H1 (cell line): ENCODE data around the gene PATJ. TPM values are rescaled to one million over a fixed set of nuclear protein-coding genes. Genes with fewer than 3 reads are reported as not detected.

Experiments
- CTCF ChIA-PET: fragments of 300-600 bp; sonication (Branson Sonifier 250); formaldehyde crosslinking; loops from one replicate; lab custom pipeline; 2021; ENCODE audit not compliant: partially characterized antibody; lab: Charles Lee
- POLR2A ChIA-PET: fragments of 300-600 bp; sonication (Branson Sonifier 250); formaldehyde crosslinking; loops from one replicate; lab custom pipeline; 2021; ENCODE audit warnings: inconsistent platforms; ENCODE audit not compliant: partially characterized antibody; lab: Charles Lee
- DNase-seq, 2 experiments: peaks; one replicate each; pipeline versions ENCODE4 v3.0.0 to v3.0.0-alpha.2; 2010 to 2022; ENCODE audit warnings: low spot score in 2 of 2, low read depth in 1 of 2, mixed read lengths in 1 of 2
- FAIRE-seq: peaks from 2 replicates; lab custom pipeline; 2011; peaks lifted over from hg19 to GRCh38; lab: Jason Lieb, UNC
- H2AFZ ChIP-seq: 2 replicates; pipeline ENCODE4 v1.8.1; 2012; ENCODE audit warnings: low read length, inconsistent platforms
- H2AK5ac ChIP-seq: 2 replicates; pipeline ENCODE4 v1.6.1; 2013; ENCODE audit warnings: low read depth, low read length
- H2BK120ac ChIP-seq: replicated peaks from 2 replicates; pipeline ENCODE3; 2013; ENCODE audit warnings: low read depth, low read length, inconsistent platforms
- H2BK12ac ChIP-seq: 2 replicates; pipeline ENCODE4 v1.6.1; 2013; ENCODE audit warnings: low read depth, low read length
- H2BK15ac ChIP-seq: 2 replicates; pipeline ENCODE4 v1.6.1; 2013; ENCODE audit warnings: low read length
- H2BK20ac ChIP-seq: 2 replicates; pipeline ENCODE4 v1.6.1; 2013; ENCODE audit warnings: low read length
- H2BK5ac ChIP-seq: 2 replicates; pipeline ENCODE4 v1.6.1; 2013; ENCODE audit warnings: low read depth, low read length
- H3K14ac ChIP-seq: 2 replicates; pipeline ENCODE4 v1.6.1; 2013; ENCODE audit warnings: inconsistent platforms; ENCODE audit not compliant: insufficient read length
- H3K18ac ChIP-seq: 2 replicates; pipeline ENCODE4 v1.6.1; 2013; ENCODE audit warnings: low read length; ENCODE audit errors: extremely low read depth
- H3K23ac ChIP-seq: 2 replicates; pipeline ENCODE4 v1.6.1; 2013; ENCODE audit warnings: inconsistent platforms; ENCODE audit not compliant: insufficient read length
- H3K23me2 ChIP-seq: 2 replicates; pipeline ENCODE4 v1.6.1; 2013; ENCODE audit warnings: low read depth, low read length
- H3K27ac ChIP-seq: 2 replicates; pipeline ENCODE4 v1.6.1; 2011; ENCODE audit warnings: low read depth, low read length, inconsistent platforms
- H3K27me3 ChIP-seq, 4 experiments: replicated peaks in 1 of 4; 1 replicate in 1 of 4; 2 replicates in 3 of 4; pipeline versions ENCODE4 v1.6.1 to v1.8.1; 2011 to 2013; ENCODE audit warnings: low read length in 3 of 4, mild to moderate bottlenecking in 3 of 4, inconsistent platforms in 2 of 4, mixed read lengths in 2 of 4, moderate library complexity in 1 of 4; ENCODE audit not compliant: control insufficient read depth in 3 of 4, insufficient read depth in 3 of 4; ENCODE audit errors: extremely low read depth in 1 of 4
- H3K36me3 ChIP-seq, 4 experiments: 2 replicates each; pipeline versions ENCODE4 v1.6.1 to v1.8.1; 2011 to 2013; ENCODE audit warnings: mild to moderate bottlenecking in 4 of 4, low read length in 3 of 4, moderate library complexity in 2 of 4, control low read depth in 1 of 4, inconsistent platforms in 1 of 4; ENCODE audit not compliant: insufficient read depth in 4 of 4, control insufficient read depth in 2 of 4
- H3K4ac ChIP-seq: replicated peaks from 2 replicates; pipeline ENCODE3; 2013; ENCODE audit warnings: low read length, low read depth, mixed read lengths, inconsistent platforms; ENCODE audit not compliant: insufficient read length
- H3K4me1 ChIP-seq, 4 experiments: replicated peaks in 1 of 4; 1 replicate in 1 of 4; 2 replicates in 3 of 4; pipeline versions ENCODE4 v1.6.1 to v1.8.1; 2011 to 2013; ENCODE audit warnings: low read length in 3 of 4, inconsistent platforms in 2 of 4, mixed read lengths in 1 of 4; ENCODE audit not compliant: insufficient read depth in 4 of 4, control insufficient read depth in 3 of 4
- H3K4me2 ChIP-seq, 2 experiments: 2 replicates each; pipeline versions ENCODE4 v1.6.1 to v1.8.1; 2011 to 2013; ENCODE audit warnings: low read depth in 2 of 2, low read length in 2 of 2, control low read depth in 1 of 2, inconsistent platforms in 1 of 2, mild to moderate bottlenecking in 1 of 2; ENCODE audit not compliant: insufficient read depth in 1 of 2
- H3K4me3 ChIP-seq, 4 experiments: fragments of 200-600, 300-600 bp in 1 of 4; sonication (generic), shearing (Covaris generic), sonication (Bioruptor Twin) in 1 of 4; 2 replicates each; pipeline versions ENCODE4 v1.5.1 to v1.8.1; 2011 to 2016; ENCODE audit warnings: low read length in 4 of 4, low read depth in 3 of 4, control low read depth in 2 of 4, inconsistent platforms in 2 of 4, mild to moderate bottlenecking in 2 of 4, mixed read lengths in 1 of 4, moderate library complexity in 1 of 4; ENCODE audit not compliant: insufficient read depth in 2 of 4; ENCODE audit errors: extremely low read depth in 1 of 4
- H3K56ac ChIP-seq: replicated peaks from 2 replicates; pipeline ENCODE3; 2013; ENCODE audit warnings: low read depth, mild to moderate bottlenecking, mixed read lengths, low read length, inconsistent platforms; ENCODE audit not compliant: insufficient read length
- H3K79me1 ChIP-seq: 2 replicates; pipeline ENCODE4 v1.6.1; 2013; ENCODE audit warnings: low read depth, low read length, control low read depth
- H3K79me2 ChIP-seq, 2 experiments: 2 replicates each; pipeline versions ENCODE4 v1.6.1 to v1.8.1; 2012 to 2013; ENCODE audit warnings: low read length in 2 of 2, mild to moderate bottlenecking in 2 of 2, inconsistent platforms in 1 of 2; ENCODE audit not compliant: insufficient read depth in 2 of 2, control insufficient read depth in 1 of 2
- H3K9ac ChIP-seq, 4 experiments: replicated peaks in 1 of 4; 1 replicate in 1 of 4; 2 replicates in 3 of 4; pipeline versions ENCODE4 v1.6.1 to v1.8.1; 2011 to 2013; ENCODE audit warnings: low read depth in 3 of 4, low read length in 3 of 4, control low read depth in 2 of 4, mild to moderate bottlenecking in 2 of 4, moderate library complexity in 2 of 4, inconsistent platforms in 1 of 4; ENCODE audit errors: extremely low read depth in 1 of 4
- H3K9me3 ChIP-seq, 2 experiments: 2 replicates each; pipeline versions ENCODE4 v1.6.1 to v1.8.1; 2012 to 2013; ENCODE audit warnings: mild to moderate bottlenecking in 2 of 2, moderate library complexity in 2 of 2, control low read depth in 1 of 2, inconsistent platforms in 1 of 2, low read depth in 1 of 2, low read length in 1 of 2, mixed read lengths in 1 of 2; ENCODE audit not compliant: insufficient read depth in 2 of 2
- H4K20me1 ChIP-seq, 2 experiments: replicated peaks in 1 of 2; 2 replicates each; pipeline versions ENCODE3 to v1.8.1; 2011 to 2013; ENCODE audit warnings: inconsistent platforms in 2 of 2, low read length in 2 of 2, mild to moderate bottlenecking in 1 of 2; ENCODE audit not compliant: insufficient read depth in 2 of 2, control insufficient read depth in 1 of 2
- H4K5ac ChIP-seq: 2 replicates; pipeline ENCODE4 v1.6.1; 2013; ENCODE audit warnings: low read length, low read depth, mixed read lengths, inconsistent platforms; ENCODE audit not compliant: insufficient read length
- H4K8ac ChIP-seq: 2 replicates; pipeline ENCODE4 v1.8.0; 2013; ENCODE audit warnings: mild to moderate bottlenecking, moderate library complexity, low read length, inconsistent platforms; ENCODE audit not compliant: insufficient read depth; ENCODE audit errors: extremely low read depth
- H4K91ac ChIP-seq: replicated peaks from 2 replicates; pipeline ENCODE3; 2013; ENCODE audit warnings: low read length, mixed read lengths, inconsistent platforms; ENCODE audit not compliant: insufficient read length
- SIX5 ChIP-seq: IDR thresholded peaks from 2 replicates; pipeline ENCODE4 v1.6.1; 2011; ENCODE audit warnings: mild to moderate bottlenecking, low read depth, low read length
- TAF7 ChIP-seq: optimal IDR thresholded peaks from 2 replicates; pipeline ENCODE3; 2011; ENCODE audit warnings: low read depth, mild to moderate bottlenecking, inconsistent platforms, low read length, moderate library complexity, borderline replicate concordance
- TCF12 ChIP-seq: IDR thresholded peaks from 2 replicates; pipeline ENCODE4 v1.6.1; 2011; ENCODE audit warnings: low read depth, mild to moderate bottlenecking, low read length
- WGBS, 2 experiments: shearing (Covaris generic) in 1 of 2; methylation state at CpG; one replicate each; pipeline versions ENCODE4 v1.1.6 to v1.1.7; 2013 to 2015; ENCODE audit warnings: low lambda C conversion rate in 2 of 2, mixed read lengths in 2 of 2, inconsistent platforms in 1 of 2, low coverage in 1 of 2, missing lambda C conversion rate in 1 of 2; ENCODE audit not compliant: insufficient replicate concordance in 2 of 2, insufficient coverage in 1 of 2, insufficient read length in 1 of 2; ENCODE audit errors: extremely low coverage in 1 of 2, missing lambda C conversion rate in 1 of 2; 5-methylcytosine and 5-hydroxymethylcytosine counted together
- polyA plus RNA-seq, 7 experiments: library from polyadenylated mRNA; depleted of rRNA in 3 of 7; stranded (reverse) in 5 of 7; unstranded in 2 of 7; fragments of >200 nt in 5 of 7; fragments of 200-250 nt in 2 of 7; gene quantifications; 1 replicate in 5 of 7; 2 replicates in 1 of 7; 4 replicates in 1 of 7; pipeline versions ENCODE4 v1.2.1 to v1.2.3, GENCODE V29; 2011 to 2013; ENCODE audit warnings: missing spikeins in 2 of 7, mixed read lengths in 2 of 7
- total RNA-seq: library from RNA; stranded (reverse); fragmentation: NEBNext Ultra II Directional; extraction: Animal tissue kit (Norgen Biotek cat#: 25700); gene quantifications from 2 replicates; pipeline ENCODE4 v1.2.1, GENCODE V29; 2021

Gene PATJ
- total and polyA plus RNA-seq, 2 of the 8 experiments (the other 6 are each of a cell fraction or from before 2014, with no cell fraction given): 8.2 to 55.6 TPM

DNA sequence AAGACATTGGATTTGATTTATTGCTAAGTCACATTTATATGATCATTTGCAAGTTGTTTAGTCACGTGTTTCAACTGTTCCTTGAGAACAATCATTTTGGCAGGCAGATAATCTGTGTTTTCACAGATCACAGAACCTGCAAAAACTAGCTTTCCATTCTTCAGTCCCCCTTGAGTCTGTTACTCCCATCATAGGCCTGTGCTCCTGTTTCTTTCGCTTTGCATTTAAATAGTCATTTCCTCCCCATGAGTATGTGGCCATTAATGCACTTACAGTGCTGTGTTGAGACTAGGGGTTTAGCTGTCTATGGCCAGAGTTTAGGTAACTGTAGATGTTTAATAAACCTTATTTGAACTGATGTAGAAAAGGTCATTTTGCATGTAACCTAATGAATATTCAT lies 214.5 kb downstream of the PATJ start:
- Histone ChIP-seq H4K20me1 (no peaks in the 10 kb centered on the region), H3K9ac (no peak overlapping the region), H4K5ac (no peak overlapping the region), H3K79me2 (no peaks in the 10 kb centered on the region; a peak in 1 of 4 replicates), H3K9me3 (no peaks in the 10 kb centered on the region), H3K23me2 (no peaks in the 10 kb centered on the region), H2AFZ (no peak overlapping the region), H2BK15ac (no peak overlapping the region), H3K14ac (no peak overlapping the region), H2BK12ac (no peak overlapping the region), H3K23ac (no peak overlapping the region), H2BK120ac (no peak overlapping the region), H2BK20ac (no peak overlapping the region), H3K4ac (no peak overlapping the region), H3K56ac (no peak overlapping the region), H3K4me2 (peak overlapping the region in 1 of 2 experiments; percentile 31; a peak in 2 of 4 replicates), H3K36me3 (no peaks in the 10 kb centered on the region; a peak in 1 of 8 replicates), H3K27me3 (no peaks in the 10 kb centered on the region), H3K79me1 (no peaks in the 10 kb centered on the region), H3K27ac (no peak overlapping the region), H2AK5ac (no peak overlapping the region), H2BK5ac (no peak overlapping the region), H4K8ac (no peak overlapping the region), H3K4me1 (peaks cover 9 to 29% (median 17%) of the 10 kb centered on the region in 4 experiments; a peak in 5 of 7 replicates), H3K4me3 (peak overlapping the region in 1 of 4 experiments; percentile 5; a peak in 1 of 8 replicates), H3K18ac (no peak overlapping the region), H4K91ac (no peak overlapping the region)
- no peak for DNase-seq
- TF ChIP-seq TCF12 (no peak), TAF7 (no peak), SIX5 (no peak)
- POLR2A ChIA-PET: no interaction called here
- CTCF ChIA-PET: interaction anchor here (0.6 to 1.0 kb wide), 3 partner anchors 10 to 126 kb away, joined by 3 to 5 read pairs (median 4); no protein-coding TSS in a partner anchor
- WGBS, 2 experiments: 23% methylated on average over 2 of the region's 2 CpGs; no CpG with 5 or more reads in 1 of the 2 experiments
- FAIRE-seq: peak; percentile 71
